ELF-1 (cell line): ENCODE results near the gene SALL2.
A peak's percentile ranks its signal among the peaks of the same experiment; 100 is the strongest.

Experiments
- DNase-seq: peaks from one replicate; pipeline ENCODE4 v3.0.0-alpha.2; 2016; ENCODE audit warnings: low read depth, low spot score

SALL2 gene

GRCh38 chr14:21494902-21495762, 31.0 kb downstream of the SALL2 start:
- DNase-seq, result no peak

GRCh38 chr14:21486640-21487087, 39.5 kb downstream of the SALL2 start:
- DNase-seq, result no peak

GRCh38 chr14:21476925-21477681, 49.0 kb downstream of the SALL2 start, which contains the start of the genes RAB2B and TOX4:
TSS of gene RAB2B (minus strand) at chr14:21476959. CDS start at chr14:21476872, 87 bp downstream.
TSS of gene TOX4 (plus strand) at chr14:21477195. CDS start at chr14:21477279, 84 bp downstream.
- DNase-seq, result peak; percentile 99

GRCh38 chr14:21476523-21476924, 49.6 kb downstream of the SALL2 start:
- DNase-seq, result no peak

GRCh38 chr14:21475767-21476522, 50.2 kb downstream of the SALL2 start:
- DNase-seq, result no peak
